Muscle layer of duodenum (tissue), 2 donors: Measurements from ENCODE around the gene JAG1.

ENCODE experiments used
- H3K27ac ChIP-seq: one replicate; pipeline ENCODE4 v1.7.0; 2013; ENCODE audit warnings: mild to moderate bottlenecking, low read length
- H3K27me3 ChIP-seq: one replicate; pipeline ENCODE4 v1.7.0; 2013; ENCODE audit warnings: low read depth, mild to moderate bottlenecking, control low read depth, low read length
- H3K36me3 ChIP-seq, 2 donors: one replicate each; pipeline ENCODE4 v1.7.0; 2013; ENCODE audit warnings: low read length in 2 of 2, control low read depth in 1 of 2, mild to moderate bottlenecking in 1 of 2; ENCODE audit not compliant: insufficient read depth in 2 of 2, control insufficient read depth in 1 of 2
- H3K4me1 ChIP-seq, 2 donors: one replicate each; pipeline ENCODE4 v1.7.0; 2013; ENCODE audit warnings: low read length in 2 of 2, mild to moderate bottlenecking in 2 of 2, control low read depth in 1 of 2, moderate library complexity in 1 of 2; ENCODE audit not compliant: insufficient read depth in 2 of 2, control insufficient read depth in 1 of 2
- H3K4me3 ChIP-seq, 2 donors: one replicate each; pipeline ENCODE4 v1.7.0; 2013; ENCODE audit warnings: low read length in 2 of 2, low read depth in 1 of 2, mild to moderate bottlenecking in 1 of 2
- H3K9me3 ChIP-seq, 2 donors: one replicate each; pipeline ENCODE4 v1.7.0; 2013; ENCODE audit warnings: low read length in 2 of 2, control low read depth in 1 of 2, mild to moderate bottlenecking in 1 of 2; ENCODE audit not compliant: control insufficient read depth in 1 of 2
- donor health status: healthy.

JAG1 gene

GRCh38 chr20:10649797-10650160, 24.0 kb downstream of the JAG1 start:
- Histone ChIP-seq H3K27me3 (no peaks in the 10 kb centered on the region), H3K9me3 (no peaks in the 10 kb centered on the region), H3K4me3 (no peak overlapping the region), H3K36me3 (peaks cover 49 to 61% of the 10 kb centered on the region in 2 donors), H3K4me1 (peaks cover 11 to 35% of the 10 kb centered on the region in 2 donors), H3K27ac (no peak overlapping the region)

- Histone ChIP-seq H3K9me3 (no peaks in the 10 kb centered on the region), H3K4me1 (peaks cover 6 to 30% of the 10 kb centered on the region in 2 donors), H3K36me3 (peaks cover 54 to 66% of the 10 kb centered on the region in 2 donors), H3K27me3 (no peaks in the 10 kb centered on the region), H3K4me3 (no peak overlapping the region), H3K27ac (no peak overlapping the region)
Observed at GRCh38 chr20:10649080-10649796, 24.6 kb downstream of the JAG1 start.

- Histone ChIP-seq H3K27ac (no peak overlapping the region), H3K4me1 (peaks cover under 1 to 24% of the 10 kb centered on the region in 2 donors), H3K36me3 (peaks cover 60 to 72% of the 10 kb centered on the region in 2 donors), H3K4me3 (no peak overlapping the region), H3K9me3 (no peaks in the 10 kb centered on the region), H3K27me3 (no peaks in the 10 kb centered on the region)
Observed at GRCh38 chr20:10648651-10649050, 25.1 kb downstream of the JAG1 start.

- Histone ChIP-seq H3K4me1 (peaks cover 0 to 20% of the 10 kb centered on the region in 2 donors), H3K27ac (no peak overlapping the region), H3K36me3 (peaks cover 68 to 78% of the 10 kb centered on the region in 2 donors), H3K9me3 (no peaks in the 10 kb centered on the region), H3K27me3 (no peaks in the 10 kb centered on the region), H3K4me3 (no peak overlapping the region)
Observed at GRCh38 chr20:10647909-10648308, 25.9 kb downstream of the JAG1 start.

DNA sequence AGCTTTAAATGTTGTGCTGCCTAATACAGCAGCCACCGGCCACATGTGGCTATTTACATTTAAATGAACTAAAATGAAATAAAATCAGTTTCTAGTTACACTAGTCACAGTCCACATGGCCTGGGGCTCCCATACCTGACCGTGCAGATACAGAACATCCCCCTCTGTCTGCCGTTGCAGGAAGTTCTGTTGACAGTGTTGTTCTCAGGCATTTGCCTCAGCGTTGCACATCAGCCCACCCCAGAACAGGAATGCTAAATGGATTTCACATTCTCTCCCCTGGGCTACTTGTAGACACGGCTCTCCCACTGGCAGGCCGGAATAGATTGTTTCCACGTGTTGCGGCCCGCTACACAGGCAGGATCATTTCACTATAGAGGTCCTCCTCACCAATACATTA, 26.3 kb downstream of the JAG1 start:
- H3K4me1 ChIP-seq: peaks cover 0 to 16% of the 10 kb centered on the region in 2 donors
- H3K27me3 ChIP-seq: no peaks in the 10 kb centered on the region
- no peak overlapping the region for H3K4me3 ChIP-seq
- no peaks in the 10 kb centered on the region for H3K9me3 ChIP-seq
- H3K36me3 ChIP-seq: peaks cover 72 to 82% of the 10 kb centered on the region in 2 donors
- H3K27ac ChIP-seq: no peak overlapping the region

DNA sequence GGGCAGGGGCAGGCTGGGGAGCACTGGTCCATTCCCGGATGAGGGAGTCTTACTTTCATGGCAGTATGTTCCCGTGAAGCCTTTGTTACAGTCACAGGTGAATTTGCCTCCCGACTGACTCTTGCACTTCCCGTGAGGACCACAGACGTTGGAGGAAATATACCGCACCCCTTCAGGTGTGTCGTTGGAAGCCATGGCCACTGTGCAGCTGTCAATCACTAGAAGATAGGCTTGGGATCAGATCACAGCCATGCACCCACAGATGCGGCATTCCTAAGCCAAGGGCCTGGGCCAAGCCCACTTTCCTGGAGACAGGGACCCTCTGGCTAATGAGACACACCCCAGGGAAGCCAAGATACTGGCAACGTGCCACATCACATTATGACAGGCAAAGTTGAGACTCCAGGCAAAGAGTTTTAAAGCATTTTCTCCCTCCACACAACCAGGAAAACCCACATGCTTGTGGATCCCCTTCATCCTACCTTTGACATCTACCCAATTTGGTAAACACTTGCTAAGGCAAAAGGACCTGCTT, 26.8 kb downstream of the JAG1 start:
- H3K27ac ChIP-seq: no peak overlapping the region
- H3K27me3 ChIP-seq: no peaks in the 10 kb centered on the region
- peaks cover 0 to 11% of the 10 kb centered on the region in 2 donors for H3K4me1 ChIP-seq
- H3K36me3 ChIP-seq: peaks cover 77 to 88% of the 10 kb centered on the region in 2 donors
- no peaks in the 10 kb centered on the region for H3K9me3 ChIP-seq
- no peak overlapping the region for H3K4me3 ChIP-seq

DNA sequence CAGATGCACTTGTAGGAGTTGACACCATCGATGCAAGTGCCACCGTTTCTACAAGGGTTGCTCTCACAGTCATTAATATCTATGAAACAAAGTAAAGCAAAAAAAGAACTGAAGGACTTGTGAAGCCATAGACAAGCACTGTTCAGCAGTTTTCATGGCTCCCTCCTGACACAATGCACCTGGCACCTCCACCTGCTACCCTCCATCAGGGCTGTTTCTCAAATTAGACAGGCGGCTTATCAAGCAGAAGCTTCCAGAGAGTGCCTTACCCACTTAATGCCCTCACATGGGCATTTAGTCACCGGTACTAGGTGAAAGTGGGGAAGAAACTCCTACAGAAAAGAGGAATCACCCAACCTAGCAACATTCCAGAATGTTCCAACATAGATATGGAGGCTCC, 27.8 kb downstream of the JAG1 start:
- no peak overlapping the region for H3K27ac ChIP-seq

DNA sequence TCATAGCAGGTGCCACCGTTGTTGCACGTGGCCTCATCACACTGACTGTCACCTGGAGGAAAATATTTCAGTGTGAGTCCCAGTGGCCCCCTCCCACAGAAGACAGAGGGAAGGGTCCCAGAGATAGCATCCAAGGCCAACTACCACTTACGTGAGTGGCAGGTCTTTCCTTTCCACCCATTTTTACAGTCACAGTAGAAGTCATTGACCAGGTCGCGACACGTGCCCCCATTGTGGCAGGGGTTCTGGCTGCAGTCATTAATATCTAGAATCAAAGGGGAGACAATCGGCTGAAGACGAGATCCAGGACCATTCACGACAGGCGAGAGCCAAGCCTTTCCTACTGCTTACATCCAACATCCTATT, 28.6 kb downstream of the JAG1 start:
- no peaks in the 10 kb centered on the region for H3K4me1 ChIP-seq
- H3K9me3 ChIP-seq: no peaks in the 10 kb centered on the region
- H3K4me3 ChIP-seq: no peak overlapping the region
- no peaks in the 10 kb centered on the region for H3K27me3 ChIP-seq
- H3K27ac ChIP-seq: no peak overlapping the region
- peaks cover 92 to 93% of the 10 kb centered on the region in 2 donors for H3K36me3 ChIP-seq

More for the DNA sequence above, 27.8 kb downstream of the JAG1 start:
- peaks cover 87 to 93% of the 10 kb centered on the region in 2 donors for H3K36me3 ChIP-seq
- H3K27me3 ChIP-seq: no peaks in the 10 kb centered on the region
- H3K4me3 ChIP-seq: no peak overlapping the region
- H3K9me3 ChIP-seq: no peaks in the 10 kb centered on the region
- peaks cover 0 to 2% of the 10 kb centered on the region in 2 donors for H3K4me1 ChIP-seq

DNA sequence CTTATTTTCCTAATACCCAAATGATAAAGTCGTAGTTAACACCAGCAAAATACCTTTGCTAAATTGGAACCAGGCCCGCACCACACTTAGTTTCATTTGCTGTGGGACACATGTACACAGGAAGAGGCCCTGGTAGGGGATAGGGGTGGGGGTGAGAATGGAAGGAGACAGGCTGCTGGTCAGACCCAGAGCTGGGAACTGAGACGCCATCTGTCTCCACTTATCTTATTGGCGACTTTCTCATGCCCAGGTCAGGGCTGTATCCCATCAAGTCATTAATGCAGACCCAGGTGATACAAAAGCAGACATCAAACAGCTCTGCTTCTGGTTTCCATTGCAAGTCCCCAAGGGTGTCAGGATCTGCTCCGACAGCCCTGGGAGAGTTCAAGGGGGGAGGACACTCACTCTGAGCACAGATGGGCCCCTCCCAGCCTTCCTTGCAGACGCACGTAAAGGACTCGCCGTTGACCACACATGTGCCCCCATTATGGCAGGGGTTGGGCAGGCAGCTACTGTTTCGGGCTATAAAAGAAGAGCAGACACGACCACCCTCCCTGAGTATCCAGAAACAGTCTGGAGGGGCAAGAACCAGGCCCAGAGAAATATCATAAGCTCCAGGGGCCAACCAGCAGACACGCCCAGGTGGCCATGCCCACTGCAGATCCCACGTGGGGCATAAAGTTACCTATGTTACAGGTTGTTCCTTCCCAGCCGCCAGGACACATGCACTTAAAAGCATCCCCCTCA, 29.2 kb downstream of the JAG1 start:
- no peak overlapping the region for H3K4me3 ChIP-seq
- H3K9me3 ChIP-seq: no peaks in the 10 kb centered on the region
- H3K4me1 ChIP-seq: no peaks in the 10 kb centered on the region
- no peak overlapping the region for H3K27ac ChIP-seq
- H3K27me3 ChIP-seq: no peaks in the 10 kb centered on the region
- H3K36me3 ChIP-seq: peaks cover 93% of the 10 kb centered on the region in 2 donors

DNA sequence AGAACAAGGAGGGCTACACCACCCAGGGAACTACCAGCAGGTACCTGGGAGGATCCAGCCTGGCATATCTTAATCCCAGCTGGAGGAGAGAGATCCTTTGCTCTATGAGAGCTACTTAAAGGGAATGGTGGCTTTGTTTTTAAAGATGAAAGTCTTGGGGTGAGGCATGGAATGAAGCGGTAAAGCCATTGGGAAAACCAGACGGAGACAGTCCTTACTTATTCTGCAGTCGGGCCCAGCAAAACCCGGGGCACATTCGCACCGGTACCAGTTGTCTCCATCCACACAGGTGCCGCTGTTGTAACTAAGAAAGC, 30.3 kb downstream of the JAG1 start:
- Histone ChIP-seq H3K4me3 (no peak overlapping the region), H3K36me3 (peaks cover 87 to 90% of the 10 kb centered on the region in 2 donors), H3K27me3 (no peaks in the 10 kb centered on the region), H3K4me1 (no peaks in the 10 kb centered on the region), H3K9me3 (no peaks in the 10 kb centered on the region), H3K27ac (no peak overlapping the region)

DNA sequence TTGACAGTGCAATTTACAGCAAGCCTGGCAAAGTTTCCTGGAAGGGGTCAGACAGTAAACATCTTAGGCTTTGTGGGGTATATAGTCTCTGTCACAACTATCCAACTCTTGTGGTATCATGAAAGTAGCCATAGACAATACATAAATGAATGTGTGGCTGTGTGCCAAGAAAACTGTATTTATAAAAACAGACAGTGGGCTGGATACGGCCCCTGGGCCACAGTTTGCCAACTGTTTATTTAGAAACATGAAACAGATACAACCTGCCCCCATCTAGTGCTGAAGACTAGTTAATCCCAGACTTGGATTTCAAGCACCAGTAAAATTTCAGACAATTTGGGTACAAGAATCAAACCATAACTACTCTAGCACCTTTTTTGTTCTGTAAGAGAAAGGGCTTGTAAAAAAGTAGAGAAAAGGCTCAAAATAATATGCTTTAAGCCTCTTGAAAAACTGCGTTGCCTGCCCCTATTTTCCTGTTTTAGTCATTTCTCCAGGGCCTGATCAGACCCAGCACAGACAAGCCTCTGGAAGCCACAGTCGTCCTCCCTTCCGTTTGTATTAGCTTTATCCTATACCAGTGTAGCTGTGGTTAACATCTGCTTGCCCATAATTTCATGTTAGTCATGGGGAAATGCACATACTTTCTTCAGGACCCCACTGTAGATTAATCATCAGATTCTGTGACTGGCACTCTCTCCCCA, 30.8 kb downstream of the JAG1 start:
- no peaks in the 10 kb centered on the region for H3K4me1 ChIP-seq
- H3K4me3 ChIP-seq: no peak overlapping the region
- peaks cover 81 to 85% of the 10 kb centered on the region in 2 donors for H3K36me3 ChIP-seq
- no peaks in the 10 kb centered on the region for H3K27me3 ChIP-seq
- no peaks in the 10 kb centered on the region for H3K9me3 ChIP-seq
- H3K27ac ChIP-seq: no peak overlapping the region
